Inferior parietal cortex (tissue), 1 donor: Measurements from ENCODE around the gene PTEN.
"Not testable (repeated sequence)": the region's sequence is repeated elsewhere in the genome, so short reads cannot be mapped to it uniquely, and the experiment has no call there.

Experiments used
- DNase-seq: peaks from one replicate; pipeline ENCODE4 v3.0.0-alpha.2; 2016; ENCODE audit errors: extremely low spot score

Gene PTEN

DNA sequence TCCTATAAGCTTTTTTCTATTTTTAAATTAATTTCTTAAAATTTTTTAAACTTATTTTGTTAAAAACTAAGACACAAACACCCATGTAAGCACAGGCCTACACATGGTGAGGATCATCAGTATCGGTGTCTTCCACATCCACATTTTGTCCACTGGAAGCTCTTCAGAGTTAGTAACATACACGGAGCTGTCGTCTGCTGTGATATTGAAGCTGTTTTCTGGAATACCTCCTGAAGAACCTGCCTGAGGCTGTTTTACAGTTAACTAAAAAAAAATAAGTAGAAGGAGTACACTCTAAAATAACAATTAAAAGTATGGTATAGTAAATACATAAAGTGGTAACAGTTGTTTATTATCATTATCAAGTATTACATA is 17.8 kb upstream of the PTEN start:
- DNase-seq, result no peak

GRCh38 chr10:87846023-87846422 is 17.4 kb upstream of the PTEN start:
- no peak for DNase-seq

DNA sequence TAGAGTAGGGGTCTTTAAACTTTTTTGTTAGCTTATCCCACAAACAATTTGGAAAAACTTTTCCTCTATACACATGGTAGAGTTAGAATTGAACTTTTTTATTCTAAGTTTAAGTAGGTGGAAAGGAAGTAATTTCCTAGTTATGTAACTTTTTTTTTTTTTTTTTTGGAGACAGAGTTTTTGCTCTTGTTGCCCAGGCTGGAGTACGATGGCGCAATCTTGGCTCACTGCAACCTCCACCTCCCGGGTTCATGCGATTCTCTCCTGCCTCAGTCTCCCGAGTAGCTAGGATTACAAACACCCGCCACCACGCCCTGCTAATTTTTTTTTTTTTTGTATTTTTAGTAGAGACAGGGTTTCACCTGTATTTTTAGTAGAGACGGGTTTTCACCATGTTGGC is 16.7 kb upstream of the PTEN start:
- not testable (repeated sequence) for DNase-seq

DNA sequence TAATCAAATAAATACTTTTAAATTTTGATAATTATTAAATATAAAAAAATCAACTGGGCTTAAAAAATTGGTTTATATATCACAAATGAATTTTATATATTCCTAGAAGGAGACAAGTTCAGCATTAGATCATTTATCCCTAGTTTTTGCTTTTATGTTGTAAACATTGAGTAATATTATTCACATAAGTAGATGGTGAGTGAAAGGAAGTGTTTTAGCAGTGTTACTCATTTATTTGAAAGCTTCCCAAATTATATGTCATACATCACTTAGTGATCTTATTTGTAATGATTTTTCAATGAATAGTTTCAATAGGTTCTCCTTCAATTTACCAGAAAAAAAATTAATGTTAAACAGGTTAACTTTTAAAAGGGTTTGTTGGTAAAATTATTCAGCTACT is 15.9 kb upstream of the PTEN start:
- no peak for DNase-seq

GRCh38 chr10:87849001-87849400 is 14.4 kb upstream of the PTEN start:
- DNase-seq, result no peak

- peak; percentile 50 for DNase-seq
Measured at GRCh38 chr10:87850742-87851205, 12.7 kb upstream of the PTEN start.

GRCh38 chr10:87852089-87852488 is 11.3 kb upstream of the PTEN start:
- DNase-seq, result no peak

GRCh38 chr10:87855247-87855646 is 8.2 kb upstream of the PTEN start:
- not testable (repeated sequence) for DNase-seq

GRCh38 chr10:87855665-87856064 is 7.8 kb upstream of the PTEN start:
- not testable (repeated sequence) for DNase-seq

GRCh38 chr10:87860156-87860795 is 3.1 kb upstream of the PTEN start:
- no peak for DNase-seq

DNA sequence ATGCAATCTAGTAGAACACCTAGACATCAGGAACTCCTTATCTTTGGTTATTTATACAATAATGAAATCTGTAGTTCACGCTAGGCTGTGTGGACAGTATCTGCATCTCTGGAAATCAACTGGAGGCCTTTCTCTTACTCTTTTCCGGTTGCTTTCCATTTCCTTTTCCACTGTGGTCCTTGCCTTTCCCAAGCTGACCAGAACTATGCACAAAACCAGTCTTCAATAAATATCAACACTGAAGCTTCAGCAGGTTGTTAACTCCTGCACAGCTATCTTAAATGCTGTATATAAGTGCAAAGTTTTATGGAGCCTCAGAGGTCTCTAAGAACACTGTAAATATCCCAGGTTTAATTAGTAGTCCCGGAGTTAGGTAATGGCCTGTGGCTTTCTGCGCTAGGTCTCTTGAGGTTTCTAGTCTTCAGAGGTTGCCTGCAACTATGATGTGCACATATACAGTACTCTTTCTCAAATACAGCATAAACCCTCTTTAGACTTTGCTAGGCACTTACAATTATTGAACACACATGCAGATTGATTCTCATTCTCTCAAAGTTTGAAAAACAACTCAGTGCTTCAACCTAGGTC is 2.5 kb upstream of the PTEN start:
- no peak for DNase-seq

- no peak for DNase-seq
Measured at GRCh38 chr10:87861566-87861952, 1.9 kb upstream of the PTEN start.

- DNase-seq, result peak; percentile 96
Measured at GRCh38 chr10:87861953-87862678, 1.3 kb upstream of the PTEN start.

DNA sequence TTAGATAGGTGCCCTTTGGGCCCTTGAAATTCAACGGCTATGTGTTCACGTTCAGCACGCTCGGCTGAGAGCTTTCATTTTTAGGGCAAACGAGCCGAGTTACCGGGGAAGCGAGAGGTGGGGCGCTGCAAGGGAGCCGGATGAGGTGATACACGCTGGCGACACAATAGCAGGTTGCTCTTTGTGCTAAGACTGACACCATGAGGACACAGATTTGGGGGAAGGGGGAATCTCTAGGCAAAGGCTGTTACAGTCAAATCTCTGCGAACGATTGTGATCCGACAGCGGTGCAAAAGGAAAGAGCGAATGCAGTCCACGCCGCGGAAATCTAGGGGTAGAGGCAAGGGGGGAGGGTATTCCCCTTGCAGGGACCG is 759 bp upstream of the PTEN start:
- DNase-seq, result no peak

GRCh38 chr10:87863951-87864495 is 598 bp downstream of the PTEN start:
- not testable (repeated sequence) for DNase-seq

DNA sequence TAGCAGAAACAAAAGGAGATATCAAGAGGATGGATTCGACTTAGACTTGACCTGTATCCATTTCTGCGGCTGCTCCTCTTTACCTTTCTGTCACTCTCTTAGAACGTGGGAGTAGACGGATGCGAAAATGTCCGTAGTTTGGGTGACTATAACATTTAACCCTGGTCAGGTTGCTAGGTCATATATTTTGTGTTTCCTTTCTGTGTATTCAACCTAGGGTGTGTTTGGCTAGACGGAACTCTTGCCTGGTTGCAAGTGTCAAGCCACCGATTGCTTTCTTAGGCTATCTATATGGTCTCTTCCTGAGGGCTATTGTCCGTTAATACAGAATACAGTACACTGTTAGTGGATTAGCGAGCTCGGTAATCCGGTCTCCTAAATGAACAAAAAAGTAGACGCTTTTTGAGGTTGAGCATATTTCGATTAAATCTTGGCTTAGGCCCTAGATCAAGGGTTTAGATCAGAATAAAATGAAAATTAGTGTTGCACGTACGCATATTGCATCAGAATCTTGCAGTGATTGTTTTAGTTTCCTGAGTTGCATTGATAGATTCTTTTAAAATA is 1.2 kb downstream of the PTEN start:
- no peak for DNase-seq

- no peak for DNase-seq
Measured at GRCh38 chr10:87865241-87865881, 1.9 kb downstream of the PTEN start.

DNA sequence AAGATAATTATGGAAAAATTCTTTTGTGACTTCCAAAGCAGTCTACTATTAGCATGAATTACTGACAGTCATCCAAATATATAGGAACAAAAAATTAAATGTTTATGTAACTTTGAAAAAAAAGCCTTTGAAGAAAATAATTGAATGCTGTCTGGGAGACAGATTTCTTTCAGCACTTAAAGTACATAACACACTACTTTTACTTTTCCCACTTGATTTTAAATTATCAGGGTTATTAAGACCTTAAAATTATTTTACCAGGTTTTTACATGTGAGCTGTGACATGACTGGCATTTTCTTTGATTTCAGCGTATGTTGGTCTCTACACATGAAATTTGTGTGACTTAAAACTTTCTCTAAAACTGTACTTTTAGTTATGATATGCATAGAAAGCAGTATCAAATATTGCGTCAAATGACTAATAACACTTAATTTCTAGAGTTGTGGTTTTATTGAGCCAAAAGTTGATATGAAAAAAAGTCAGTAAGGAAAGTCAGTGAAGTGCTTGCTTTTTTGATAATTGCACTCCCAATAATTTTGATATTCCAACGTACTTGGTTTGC is 3.1 kb downstream of the PTEN start:
- no peak for DNase-seq

GRCh38 chr10:87867453-87867852 is 4.0 kb downstream of the PTEN start:
- DNase-seq, result no peak

DNA sequence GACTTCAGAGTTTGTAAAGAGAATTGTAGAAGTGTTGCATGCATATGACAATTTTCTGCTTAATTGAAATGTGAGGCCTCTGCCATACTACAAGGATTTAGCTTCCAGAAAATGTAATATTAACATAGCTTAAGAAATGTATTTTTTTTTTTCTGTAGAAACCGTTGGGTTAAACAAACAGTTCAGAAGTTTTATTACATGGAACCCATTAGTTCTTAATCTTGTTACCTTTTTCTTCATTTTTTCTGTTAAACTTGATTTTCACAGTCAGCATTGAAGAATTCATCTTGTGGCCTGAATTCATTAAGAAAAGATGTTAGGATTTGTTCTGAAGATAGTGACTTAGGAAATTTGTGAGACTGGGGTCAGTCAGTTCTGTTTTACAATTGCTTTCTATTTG is 4.9 kb downstream of the PTEN start:
- DNase-seq, result no peak

DNA sequence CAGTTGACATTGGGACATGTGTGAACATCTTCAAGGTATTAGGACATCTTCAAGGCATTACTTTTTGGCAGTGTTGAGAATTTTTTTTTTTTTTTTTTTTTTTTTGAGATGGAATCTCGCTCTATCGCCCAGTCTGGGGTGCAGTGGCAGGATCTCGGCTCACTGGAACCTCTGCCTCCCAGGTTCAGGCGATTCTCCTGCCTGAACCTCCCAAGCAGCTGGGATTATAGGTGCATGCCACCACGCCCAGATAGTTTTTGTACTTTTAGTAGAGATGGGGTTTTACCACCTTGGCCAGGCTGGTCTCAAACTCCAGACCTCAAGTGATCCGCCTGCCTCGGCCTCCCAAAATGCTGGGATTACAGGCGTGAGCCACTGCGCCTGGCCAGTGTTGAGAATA is 5.7 kb downstream of the PTEN start:
- not testable (repeated sequence) for DNase-seq
